WTC11 (cell line): ENCODE data around the gene CLIP1. TPM values are rescaled to one million over a fixed set of nuclear protein-coding genes. Genes with fewer than 3 reads are reported as not detected.
"Not testable (repeated sequence)": the region's sequence is repeated elsewhere in the genome, so short reads cannot be mapped to it uniquely, and the experiment has no call there.

Experiments
- ATAC-seq: fragments of 200-7000 bp; cut with Tn5 transposase; 2 replicates; pipeline ENCODE4 v1.10.0; 2021; ENCODE audit warnings: mild to moderate bottlenecking, moderate library complexity
- CTCF ChIA-PET: fragments of 300-600 bp; sonication (Branson Sonifier 250); formaldehyde crosslinking; loops from one replicate; lab custom pipeline; 2021; ENCODE audit warnings: antibody characterized with exemption; lab: Charles Lee
- POLR2A ChIA-PET: fragments of 350-600 bp; sonication (Branson Sonifier 250); formaldehyde crosslinking; loops from one replicate; lab custom pipeline; 2021; ENCODE audit warnings: antibody characterized with exemption; lab: Charles Lee
- DNase-seq: peaks from one replicate; pipeline ENCODE4 v3.0.0; 2021; ENCODE audit warnings: low spot score
- H3K27ac Mint-ChIP-seq: 2 replicates; pipeline ENCODE4 v1.8.0; 2021; ENCODE audit warnings: mixed read lengths
- H3K27me3 Mint-ChIP-seq: 2 replicates; pipeline ENCODE4 v1.8.0; 2021; ENCODE audit warnings: low read depth, mild to moderate bottlenecking, moderate library complexity, mixed read lengths
- H3K36me3 Mint-ChIP-seq: 2 replicates; pipeline ENCODE4 v1.8.0; 2021; ENCODE audit warnings: mixed read lengths
- H3K4me1 Mint-ChIP-seq: 2 replicates; pipeline ENCODE4 v1.8.0; 2022; ENCODE audit warnings: mixed read lengths
- H3K4me3 Mint-ChIP-seq: 2 replicates; pipeline ENCODE4 v1.8.0; 2021; ENCODE audit warnings: mild to moderate bottlenecking, moderate library complexity, mixed read lengths
- H3K9me3 Mint-ChIP-seq: 2 replicates; pipeline ENCODE4 v1.8.0; 2021; ENCODE audit warnings: mixed read lengths
- ELF4 ChIP-seq: sonication (generic); formaldehyde crosslinking; IDR thresholded peaks from 2 replicates; pipeline ENCODE4 v1.8.1; 2022; ENCODE audit warnings: low read depth, mild to moderate bottlenecking, moderate library complexity, missing genetic modification reagents
- ESRRA ChIP-seq: sonication (generic); formaldehyde crosslinking; IDR thresholded peaks from 2 replicates; pipeline ENCODE4 v1.8.1; 2022; ENCODE audit warnings: mild to moderate bottlenecking, missing genetic modification reagents, borderline replicate concordance
- GTF2I ChIP-seq: fragments of 250-450 bp; sonication (Bioruptor Pico); conservative IDR thresholded peaks from 2 replicates; pipeline ENCODE4 v1.4.0; 2021; ENCODE audit warnings: mild to moderate bottlenecking
- HMGA2 ChIP-seq: fragments of 250-450 bp; sonication (Bioruptor Pico); IDR thresholded peaks from 2 replicates; pipeline ENCODE4 v1.4.0; 2021; ENCODE audit warnings: mild to moderate bottlenecking, moderate library complexity
- NFE2L1 ChIP-seq: sonication (generic); formaldehyde crosslinking; IDR thresholded peaks from 2 replicates; pipeline ENCODE4 v1.8.1; 2023; ENCODE audit warnings: missing genetic modification reagents
- NR3C1 ChIP-seq: sonication (generic); formaldehyde crosslinking; conservative IDR thresholded peaks from 2 replicates; pipeline ENCODE4 v1.8.1; 2023; ENCODE audit warnings: low read depth, mild to moderate bottlenecking, missing genetic modification reagents
- RELA ChIP-seq: sonication (generic); formaldehyde crosslinking; IDR thresholded peaks from 2 replicates; pipeline ENCODE4 v1.8.1; 2022; ENCODE audit warnings: missing genetic modification reagents, mild to moderate bottlenecking, borderline replicate concordance
- ZNF263 ChIP-seq: sonication (generic); formaldehyde crosslinking; IDR thresholded peaks from 2 replicates; pipeline ENCODE4 v1.8.1; 2022; ENCODE audit warnings: low read depth, mild to moderate bottlenecking, moderate library complexity, missing genetic modification reagents
- total RNA-seq: library from RNA; stranded (reverse); gene quantifications from 3 replicates; pipeline ENCODE4 v1.2.3, GENCODE V29; 2021
- TF ChIP-seq, protein P1 (sequence below): sonication (generic); formaldehyde crosslinking; IDR thresholded peaks from 2 replicates; pipeline ENCODE4 v1.8.0; 2023; ENCODE audit warnings: mild to moderate bottlenecking, missing genetic modification reagents
- TF ChIP-seq, protein P2 (sequence below): fragments of 200-600 bp; IDR thresholded peaks from 2 replicates; pipeline ENCODE4 v1.8.0; 2022; ENCODE audit warnings: antibody characterized with exemption

The CLIP1 gene
- total RNA-seq, 1 experiment from 2014 or later = 24.9 TPM

DNA sequence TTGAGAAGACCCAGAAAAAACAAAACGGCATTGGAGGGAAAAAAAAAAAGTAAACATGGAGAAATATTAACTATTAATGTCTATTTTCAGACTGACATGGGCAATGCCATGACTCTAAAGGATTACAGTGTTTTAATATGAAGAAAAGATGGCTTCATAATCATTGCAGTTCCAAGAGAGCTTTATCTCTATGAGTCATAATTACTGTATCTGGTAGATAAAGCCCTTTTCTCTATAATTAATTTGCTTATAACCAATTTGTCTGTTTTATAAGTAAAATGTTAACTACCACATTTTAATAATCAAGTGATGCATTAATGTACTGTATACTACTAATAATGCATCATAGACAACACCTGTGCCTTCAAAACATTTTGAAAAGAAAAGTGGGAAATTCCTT is 59.7 kb downstream of the CLIP1 start:
- no peak overlapping the region for H3K4me3 Mint-ChIP-seq
- 0 out of 2 replicates have a peak, but pooled peaks cover 8% of the 10 kb centered on the region for H3K36me3 Mint-ChIP-seq
- H3K27me3 Mint-ChIP-seq = no peaks in the 10 kb centered on the region
- peak overlapping the region; percentile 53; the same call in 1 of the 2 replicates for H3K27ac Mint-ChIP-seq
- ChIA-PET CTCF (no interaction called here), POLR2A (no interaction called here)
- ATAC-seq (no peak), DNase-seq (no peak)
- peaks cover 11% of the 10 kb centered on the region for H3K4me1 Mint-ChIP-seq
- no peak for TF ChIP-seq NR3C1 (CRISPR knock-in tag)
- TF ChIP-seq RELA (CRISPR knock-in tag) = no peak
- TF ChIP-seq ELF4 = no peak
- TF ChIP-seq, protein P1, sequence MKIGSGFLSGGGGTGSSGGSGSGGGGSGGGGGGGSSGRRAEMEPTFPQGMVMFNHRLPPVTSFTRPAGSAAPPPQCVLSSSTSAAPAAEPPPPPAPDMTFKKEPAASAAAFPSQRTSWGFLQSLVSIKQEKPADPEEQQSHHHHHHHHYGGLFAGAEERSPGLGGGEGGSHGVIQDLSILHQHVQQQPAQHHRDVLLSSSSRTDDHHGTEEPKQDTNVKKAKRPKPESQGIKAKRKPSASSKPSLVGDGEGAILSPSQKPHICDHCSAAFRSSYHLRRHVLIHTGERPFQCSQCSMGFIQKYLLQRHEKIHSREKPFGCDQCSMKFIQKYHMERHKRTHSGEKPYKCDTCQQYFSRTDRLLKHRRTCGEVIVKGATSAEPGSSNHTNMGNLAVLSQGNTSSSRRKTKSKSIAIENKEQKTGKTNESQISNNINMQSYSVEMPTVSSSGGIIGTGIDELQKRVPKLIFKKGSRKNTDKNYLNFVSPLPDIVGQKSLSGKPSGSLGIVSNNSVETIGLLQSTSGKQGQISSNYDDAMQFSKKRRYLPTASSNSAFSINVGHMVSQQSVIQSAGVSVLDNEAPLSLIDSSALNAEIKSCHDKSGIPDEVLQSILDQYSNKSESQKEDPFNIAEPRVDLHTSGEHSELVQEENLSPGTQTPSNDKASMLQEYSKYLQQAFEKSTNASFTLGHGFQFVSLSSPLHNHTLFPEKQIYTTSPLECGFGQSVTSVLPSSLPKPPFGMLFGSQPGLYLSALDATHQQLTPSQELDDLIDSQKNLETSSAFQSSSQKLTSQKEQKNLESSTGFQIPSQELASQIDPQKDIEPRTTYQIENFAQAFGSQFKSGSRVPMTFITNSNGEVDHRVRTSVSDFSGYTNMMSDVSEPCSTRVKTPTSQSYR (CRISPR knock-in tag) = no peak
- TF ChIP-seq NFE2L1 (CRISPR knock-in tag) = no peak
- TF ChIP-seq GTF2I (CRISPR knock-in tag) = no peak
- TF ChIP-seq ESRRA (CRISPR knock-in tag) = no peak
- TF ChIP-seq HMGA2 = no peak
- no peaks in the 10 kb centered on the region for H3K9me3 Mint-ChIP-seq

DNA sequence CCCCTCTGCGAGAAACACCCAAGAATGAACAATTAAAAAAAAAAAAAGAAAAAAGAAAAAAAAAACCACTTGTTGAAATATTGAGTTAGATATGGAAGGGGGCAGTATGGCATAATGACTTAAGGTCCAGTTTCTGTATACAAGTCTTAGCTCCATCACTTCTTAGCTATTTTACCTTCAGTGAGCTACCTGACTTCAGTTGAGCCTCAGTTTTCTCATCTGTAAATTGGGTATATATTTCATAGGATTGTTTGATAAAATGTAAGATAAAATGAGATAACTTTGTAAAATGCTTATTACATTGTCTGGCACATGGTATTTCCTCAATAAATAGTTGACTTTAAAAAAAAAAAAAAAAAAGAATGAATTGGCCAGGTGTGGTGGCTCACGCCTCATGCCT is 64.1 kb downstream of the CLIP1 start:
- H3K4me1 Mint-ChIP-seq, ATAC-seq, H3K9me3 Mint-ChIP-seq, H3K27ac Mint-ChIP-seq, POLR2A ChIA-PET, H3K4me3 Mint-ChIP-seq, CTCF ChIA-PET, H3K27me3 Mint-ChIP-seq, DNase-seq: not testable (repeated sequence)
- H3K36me3 Mint-ChIP-seq = peaks cover 18% of the 10 kb centered on the region

DNA sequence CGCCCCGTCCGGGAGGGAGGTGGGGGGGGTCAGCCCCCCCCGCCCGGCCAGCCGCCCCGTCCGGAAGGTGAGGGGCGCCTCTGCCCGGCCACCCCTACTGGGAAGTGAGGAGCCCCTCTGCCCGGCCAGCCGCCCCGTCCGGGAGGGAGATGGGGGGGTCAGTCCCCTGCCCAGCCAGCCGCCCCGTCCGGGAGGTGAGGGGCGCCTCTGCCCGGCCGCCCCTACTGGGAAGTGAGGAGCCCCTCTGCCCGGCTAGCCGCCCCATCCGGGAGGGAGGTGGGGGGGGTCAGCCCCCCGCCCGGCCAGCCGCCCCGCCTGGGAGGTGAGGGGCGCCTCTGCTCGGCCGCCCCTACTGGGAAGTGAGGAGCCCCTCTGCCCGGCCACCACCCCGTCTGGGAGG is 64.9 kb downstream of the CLIP1 start:
- H3K36me3 Mint-ChIP-seq = peaks cover 20% of the 10 kb centered on the region
- H3K9me3 Mint-ChIP-seq, H3K4me1 Mint-ChIP-seq, CTCF ChIA-PET, H3K27ac Mint-ChIP-seq, ATAC-seq, DNase-seq, POLR2A ChIA-PET, H3K4me3 Mint-ChIP-seq, H3K27me3 Mint-ChIP-seq: not testable (repeated sequence)

DNA sequence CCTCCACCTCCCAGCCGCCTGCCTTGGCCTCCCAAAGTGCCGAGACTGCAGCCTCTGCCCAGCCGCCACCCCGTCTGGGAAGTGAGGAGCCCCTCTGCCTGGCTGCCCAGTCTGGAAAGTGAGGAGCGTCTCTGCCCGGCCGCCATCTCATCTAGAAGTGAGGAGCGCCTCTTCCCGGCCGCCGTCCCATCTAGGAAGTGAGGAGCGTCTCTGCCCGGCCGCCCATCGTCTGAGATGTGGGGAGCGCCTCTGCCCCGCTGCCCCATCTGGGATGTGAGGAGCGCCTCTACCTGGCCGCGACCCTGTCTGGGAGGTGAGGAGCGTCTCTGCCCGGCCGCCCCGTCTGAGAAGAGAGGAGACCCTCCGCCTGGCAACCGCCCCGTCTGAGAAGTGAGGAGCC is 65.5 kb downstream of the CLIP1 start:
- H3K27ac Mint-ChIP-seq, H3K4me1 Mint-ChIP-seq, CTCF ChIA-PET, POLR2A ChIA-PET, ATAC-seq, DNase-seq, H3K4me3 Mint-ChIP-seq, H3K27me3 Mint-ChIP-seq, H3K9me3 Mint-ChIP-seq: not testable (repeated sequence)
- H3K36me3 Mint-ChIP-seq = peaks cover 25% of the 10 kb centered on the region

DNA sequence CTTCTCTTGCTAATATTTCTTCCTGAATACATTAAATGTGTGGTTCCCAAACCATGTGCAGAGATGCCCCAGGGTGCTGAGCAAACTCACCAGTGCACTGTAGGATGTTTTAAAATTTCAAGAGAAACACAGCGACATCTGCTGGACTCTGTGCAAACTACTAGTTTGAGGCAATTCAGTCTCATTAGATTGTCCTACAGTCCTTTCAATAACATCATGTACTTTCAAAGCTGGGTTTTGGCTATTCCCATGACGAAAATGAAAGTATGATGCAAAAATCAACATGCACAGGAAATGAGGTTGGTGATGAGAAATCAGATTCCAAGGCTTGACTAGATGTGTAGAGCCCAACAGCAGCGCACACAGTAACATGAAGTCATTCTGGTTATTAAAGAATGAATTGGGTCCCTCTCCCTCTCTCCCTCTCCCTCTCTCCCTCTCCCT is 66.3 kb downstream of the CLIP1 start:
- Mint-ChIP-seq H3K36me3 (peaks cover 25% of the 10 kb centered on the region), H3K27me3 (no peaks in the 10 kb centered on the region), H3K4me1 (no peaks in the 10 kb centered on the region), H3K27ac (no peak overlapping the region), H3K9me3 (no peaks in the 10 kb centered on the region), H3K4me3 (no peak overlapping the region)
- no peak for TF ChIP-seq ZNF263 (CRISPR knock-in tag)
- TF ChIP-seq, protein P2, sequence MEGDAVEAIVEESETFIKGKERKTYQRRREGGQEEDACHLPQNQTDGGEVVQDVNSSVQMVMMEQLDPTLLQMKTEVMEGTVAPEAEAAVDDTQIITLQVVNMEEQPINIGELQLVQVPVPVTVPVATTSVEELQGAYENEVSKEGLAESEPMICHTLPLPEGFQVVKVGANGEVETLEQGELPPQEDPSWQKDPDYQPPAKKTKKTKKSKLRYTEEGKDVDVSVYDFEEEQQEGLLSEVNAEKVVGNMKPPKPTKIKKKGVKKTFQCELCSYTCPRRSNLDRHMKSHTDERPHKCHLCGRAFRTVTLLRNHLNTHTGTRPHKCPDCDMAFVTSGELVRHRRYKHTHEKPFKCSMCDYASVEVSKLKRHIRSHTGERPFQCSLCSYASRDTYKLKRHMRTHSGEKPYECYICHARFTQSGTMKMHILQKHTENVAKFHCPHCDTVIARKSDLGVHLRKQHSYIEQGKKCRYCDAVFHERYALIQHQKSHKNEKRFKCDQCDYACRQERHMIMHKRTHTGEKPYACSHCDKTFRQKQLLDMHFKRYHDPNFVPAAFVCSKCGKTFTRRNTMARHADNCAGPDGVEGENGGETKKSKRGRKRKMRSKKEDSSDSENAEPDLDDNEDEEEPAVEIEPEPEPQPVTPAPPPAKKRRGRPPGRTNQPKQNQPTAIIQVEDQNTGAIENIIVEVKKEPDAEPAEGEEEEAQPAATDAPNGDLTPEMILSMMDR = peak; percentile 62
- ATAC-seq = peak; percentile 77
- ChIA-PET POLR2A (no interaction called here), CTCF (interaction anchor here (0.5 to 2.1 kb wide), 14 partner anchors 11 to 373 kb away, joined by 3 to 7 read pairs (median 3); no protein-coding TSS in a partner anchor)
- DNase-seq = peak; percentile 35
